Osteocyte (in vitro differentiated cells): ENCODE data around the gene ROBO3. TPM values are rescaled to one million over a fixed set of nuclear protein-coding genes. Genes with fewer than 3 reads are reported as not detected.

Experiments
- DNase-seq: peaks from one replicate; pipeline ENCODE4 v3.0.0; 2021; ENCODE audit warnings: mixed read lengths; ENCODE audit not compliant: unreplicated experiment; ENCODE audit errors: extremely low spot score
- H3K27ac Mint-ChIP-seq: one replicate; pipeline ENCODE4 v1.8.0; 2021; ENCODE audit warnings: mild to moderate bottlenecking, mixed read lengths; ENCODE audit not compliant: unreplicated experiment
- H3K27me3 Mint-ChIP-seq: one replicate; pipeline ENCODE4 v1.8.0; 2021; ENCODE audit warnings: mixed read lengths; ENCODE audit not compliant: unreplicated experiment
- H3K36me3 Mint-ChIP-seq: one replicate; pipeline ENCODE4 v1.8.0; 2021; ENCODE audit warnings: mixed read lengths; ENCODE audit not compliant: unreplicated experiment
- H3K4me1 Mint-ChIP-seq: one replicate; pipeline ENCODE4 v1.8.0; 2021; ENCODE audit warnings: mixed read lengths; ENCODE audit not compliant: unreplicated experiment
- H3K4me3 Mint-ChIP-seq: one replicate; pipeline ENCODE4 v1.8.0; 2021; ENCODE audit warnings: mild to moderate bottlenecking, moderate library complexity, mixed read lengths; ENCODE audit not compliant: unreplicated experiment
- H3K9me3 Mint-ChIP-seq: one replicate; pipeline ENCODE4 v1.8.0; 2021; ENCODE audit warnings: mixed read lengths; ENCODE audit not compliant: unreplicated experiment
- CTCF ChIP-seq: fragments of 200-600 bp; sonication (generic); IDR thresholded peaks from 2 replicates; pipeline ENCODE4 v1.5.0; 2021; ENCODE audit warnings: antibody characterized with exemption, mild to moderate bottlenecking, moderate library complexity
- total RNA-seq: library from RNA; stranded (reverse); gene quantifications from 2 replicates; pipeline ENCODE4 v1.2.1, GENCODE V29; 2021

Gene ROBO3
- total RNA-seq, 1 donor from 2014 or later = 14.5 TPM

GRCh38 chr11:124922831-124923230 is 57.6 kb downstream of the ROBO3 start:
- peaks cover 4% of the 10 kb centered on the region for H3K4me1 Mint-ChIP-seq
- DNase-seq = no peak
- H3K36me3 Mint-ChIP-seq = no peaks in the 10 kb centered on the region
- H3K27me3 Mint-ChIP-seq = peaks cover 3% of the 10 kb centered on the region
- no peak overlapping the region for H3K27ac Mint-ChIP-seq
- no peak overlapping the region for H3K4me3 Mint-ChIP-seq
- H3K9me3 Mint-ChIP-seq = no peaks in the 10 kb centered on the region
- no peak for TF ChIP-seq CTCF

DNA sequence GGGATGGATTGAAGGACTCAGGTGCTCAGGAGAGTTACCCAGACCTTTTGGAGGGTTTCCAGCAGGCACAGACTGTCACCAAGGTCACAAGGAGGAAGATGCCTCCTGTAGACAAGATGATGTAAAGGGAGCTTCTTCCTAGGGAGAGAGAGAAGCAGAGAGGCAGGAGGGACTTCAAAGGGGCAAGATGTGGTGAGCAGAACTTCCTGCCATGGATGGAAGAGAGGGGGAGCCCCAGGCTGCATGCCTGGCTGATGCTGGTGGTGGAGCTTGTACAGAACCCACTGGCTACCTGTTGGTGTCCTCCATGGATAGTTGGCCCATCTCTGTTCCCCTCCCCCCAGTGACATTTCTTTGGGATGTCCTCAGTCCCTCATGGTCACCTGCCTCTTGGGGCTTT is 58.1 kb downstream of the ROBO3 start:
- Mint-ChIP-seq H3K36me3 (no peaks in the 10 kb centered on the region), H3K9me3 (no peaks in the 10 kb centered on the region), H3K4me3 (no peak overlapping the region), H3K27me3 (peaks cover 3% of the 10 kb centered on the region), H3K4me1 (peaks cover 4% of the 10 kb centered on the region), H3K27ac (no peak overlapping the region)
- no peak for TF ChIP-seq CTCF
- no peak for DNase-seq

DNA sequence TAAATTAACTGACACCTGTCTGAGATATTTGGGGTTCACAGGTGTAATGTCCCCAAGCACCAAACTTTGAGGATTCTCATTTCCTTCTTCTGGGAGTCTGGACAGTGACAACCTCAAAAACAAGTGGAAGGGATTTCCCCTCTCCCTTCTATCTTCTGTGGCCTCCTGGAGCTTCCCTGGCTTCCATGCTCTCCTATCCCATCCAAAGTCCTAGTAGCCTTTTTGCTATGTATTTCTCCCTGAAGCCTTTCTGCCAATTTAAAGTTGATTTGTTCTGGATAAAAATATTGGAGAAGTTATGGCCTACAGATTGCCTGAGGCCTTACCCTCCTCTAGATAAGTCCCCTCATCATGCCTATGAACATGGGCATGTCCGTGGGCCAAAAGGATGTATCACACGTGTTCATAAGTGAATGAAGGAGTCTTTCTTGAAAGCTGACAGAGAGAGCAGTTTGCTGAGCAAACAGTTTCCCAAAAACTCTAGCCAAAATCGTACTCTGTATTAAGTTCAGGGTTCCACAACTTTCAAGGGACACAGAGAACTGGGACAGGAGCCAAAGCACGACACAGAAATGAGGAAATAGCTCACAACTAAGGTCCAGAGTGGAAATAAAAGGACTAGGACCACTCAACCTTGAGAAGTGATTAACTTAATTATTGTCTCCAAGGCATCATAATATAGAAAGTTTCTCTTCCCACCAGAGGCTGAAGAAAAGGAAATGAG is 63.9 kb downstream of the ROBO3 start:
- no peak for DNase-seq
- Mint-ChIP-seq H3K4me1 (no peaks in the 10 kb centered on the region), H3K9me3 (no peaks in the 10 kb centered on the region), H3K27me3 (peaks cover 6% of the 10 kb centered on the region), H3K27ac (no peak overlapping the region), H3K4me3 (no peak overlapping the region), H3K36me3 (no peaks in the 10 kb centered on the region)
- no peak for TF ChIP-seq CTCF

GRCh38 chr11:124930799-124931198 is 65.6 kb downstream of the ROBO3 start:
- DNase-seq = no peak
- Mint-ChIP-seq H3K36me3 (no peaks in the 10 kb centered on the region), H3K27me3 (peaks cover 7% of the 10 kb centered on the region), H3K27ac (no peak overlapping the region), H3K4me3 (no peak overlapping the region), H3K9me3 (no peaks in the 10 kb centered on the region), H3K4me1 (no peaks in the 10 kb centered on the region)
- no peak for TF ChIP-seq CTCF

Other genes with a start within 250 kb of the ROBO3 start
- gene TBRG1, start 242.6 kb upstream of the ROBO3 start, total RNA-seq = 34.8 and 37.4 TPM in 2 replicates
- gene SIAE, start 191.7 kb upstream of the ROBO3 start, total RNA-seq = 13.8 and 18.5 TPM in 2 replicates
- gene SPA17, start 191.5 kb upstream of the ROBO3 start, total RNA-seq = 3.7 and 4.7 TPM in 2 replicates
- 0.97 and 1.0 TPM in 2 replicates for gene NRGN, start 125.5 kb upstream of the ROBO3 start, total RNA-seq
- gene VSIG2, start 113.2 kb upstream of the ROBO3 start, total RNA-seq = 0.30 TPM in 1 of 2 replicates, not detected in the other
- gene ESAM, start 103.1 kb upstream of the ROBO3 start, total RNA-seq = 0.71 and 1.7 TPM in 2 replicates
- gene MSANTD2, start 65.0 kb upstream of the ROBO3 start, total RNA-seq = 14.3 and 15.2 TPM in 2 replicates
- 0.56 TPM in 1 of 2 replicates, not detected in the other for gene ROBO4, start 32.4 kb downstream of the ROBO3 start, total RNA-seq
- not detected in 2 replicates for gene HEPN1, start 53.8 kb downstream of the ROBO3 start, total RNA-seq
- gene HEPACAM, start 70.6 kb downstream of the ROBO3 start, total RNA-seq = not detected in 2 replicates
- 1.3 and 1.8 TPM in 2 replicates for gene CCDC15, start 88.8 kb downstream of the ROBO3 start, total RNA-seq
- 0.37 and 0.64 TPM in 2 replicates for gene SLC37A2, start 197.9 kb downstream of the ROBO3 start, total RNA-seq
- gene TMEM218, start 246.2 kb downstream of the ROBO3 start, total RNA-seq = 19.9 and 23.7 TPM in 2 replicates